Activated T-helper 1 cell treated with Interleukin-2 at 50 U/mL for 16 hours (primary cell): ENCODE measurements around the gene ACAD8.

Experiments used
- DNase-seq: peaks from one replicate; pipeline ENCODE4 v3.0.0-alpha.2; 2020; ENCODE audit warnings: low read depth

ACAD8 gene

DNA sequence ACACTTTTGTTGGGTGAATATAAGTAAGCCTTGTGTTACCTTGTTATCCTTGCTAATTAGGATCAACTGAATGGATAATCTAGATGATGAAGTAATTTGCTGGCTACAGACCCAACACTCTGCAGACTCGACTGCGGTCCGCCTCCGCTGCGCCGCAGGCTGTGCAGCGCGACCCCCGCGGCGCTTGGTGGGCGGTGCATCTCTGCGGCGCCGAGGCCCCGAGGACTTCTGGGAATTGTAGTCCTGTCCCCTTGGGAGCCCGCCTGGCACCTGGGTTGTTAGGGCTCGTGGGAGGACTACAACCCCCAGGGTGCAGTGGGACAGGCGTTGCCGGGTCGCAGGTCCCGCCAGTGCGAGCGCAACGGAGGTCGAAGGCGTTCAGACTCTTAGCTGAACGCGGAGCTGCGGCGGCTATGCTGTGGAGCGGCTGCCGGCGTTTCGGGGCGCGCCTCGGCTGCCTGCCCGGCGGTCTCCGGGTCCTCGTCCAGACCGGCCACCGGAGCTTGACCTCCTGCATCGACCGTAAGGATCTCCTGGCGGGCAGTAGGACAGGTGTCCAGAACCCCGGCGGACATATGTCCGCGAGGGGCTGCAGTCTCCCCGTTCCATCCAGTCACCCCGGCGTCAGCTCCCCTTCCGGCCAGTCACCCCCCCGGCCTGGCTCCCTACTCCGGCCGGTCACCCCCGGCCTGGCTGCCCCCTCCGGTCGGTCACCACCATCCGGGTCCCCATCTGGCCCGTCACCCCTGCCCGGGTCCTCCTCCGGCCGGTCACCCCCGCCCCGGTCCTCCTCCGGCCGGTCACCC is at the start of gene ACAD8, which contains the start of gene THYN1:
Gene ACAD8 (plus strand): TSS at position 381 of the 806 bp plus-strand sequence. CDS start 33 bp downstream, at position 414.
Gene THYN1 (minus strand): TSS at position 165 of the 806 bp plus-strand sequence. CDS start 470 bp downstream, outside the sequence.
- DNase-seq: peak; percentile 92

DNA sequence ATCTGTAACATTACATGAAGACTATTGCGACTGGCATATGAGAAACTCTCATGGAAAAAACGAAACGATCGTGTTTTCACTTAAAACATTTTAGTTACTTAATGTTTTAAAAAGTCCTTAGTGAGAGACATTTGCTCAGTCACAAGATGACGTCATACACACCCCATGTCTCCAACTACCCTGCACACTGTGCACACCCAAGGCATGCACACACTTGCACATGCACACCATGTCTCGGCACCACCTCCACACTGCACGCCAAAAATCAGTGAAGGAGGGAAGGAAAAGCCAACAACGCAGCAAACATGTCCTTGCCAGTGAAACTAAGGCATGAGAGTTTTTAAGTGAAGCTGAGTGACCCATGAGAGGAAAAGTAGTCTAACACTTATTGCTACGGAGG is 47.6 kb upstream of the ACAD8 start:
- DNase-seq: no peak

DNA sequence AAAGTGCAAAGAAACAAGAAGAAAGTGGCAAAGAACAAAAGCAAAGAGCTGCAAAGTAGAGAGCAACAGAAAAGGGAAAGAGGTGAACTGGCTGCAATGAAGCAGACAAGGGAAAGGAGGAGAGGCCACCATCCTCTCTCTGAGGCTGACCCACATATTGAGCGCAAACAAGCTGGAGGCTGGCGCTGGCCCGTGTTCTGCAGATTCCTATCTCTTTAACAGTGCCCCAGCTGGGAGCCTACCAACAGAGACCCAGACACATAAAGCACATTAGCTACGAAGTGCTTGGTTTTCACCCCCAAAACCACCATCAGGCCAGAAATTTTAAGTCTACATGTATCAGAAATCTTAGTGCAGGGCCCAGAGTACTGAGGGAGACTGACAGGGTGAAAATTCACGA is 47.2 kb upstream of the ACAD8 start:
- DNase-seq: no peak

DNA sequence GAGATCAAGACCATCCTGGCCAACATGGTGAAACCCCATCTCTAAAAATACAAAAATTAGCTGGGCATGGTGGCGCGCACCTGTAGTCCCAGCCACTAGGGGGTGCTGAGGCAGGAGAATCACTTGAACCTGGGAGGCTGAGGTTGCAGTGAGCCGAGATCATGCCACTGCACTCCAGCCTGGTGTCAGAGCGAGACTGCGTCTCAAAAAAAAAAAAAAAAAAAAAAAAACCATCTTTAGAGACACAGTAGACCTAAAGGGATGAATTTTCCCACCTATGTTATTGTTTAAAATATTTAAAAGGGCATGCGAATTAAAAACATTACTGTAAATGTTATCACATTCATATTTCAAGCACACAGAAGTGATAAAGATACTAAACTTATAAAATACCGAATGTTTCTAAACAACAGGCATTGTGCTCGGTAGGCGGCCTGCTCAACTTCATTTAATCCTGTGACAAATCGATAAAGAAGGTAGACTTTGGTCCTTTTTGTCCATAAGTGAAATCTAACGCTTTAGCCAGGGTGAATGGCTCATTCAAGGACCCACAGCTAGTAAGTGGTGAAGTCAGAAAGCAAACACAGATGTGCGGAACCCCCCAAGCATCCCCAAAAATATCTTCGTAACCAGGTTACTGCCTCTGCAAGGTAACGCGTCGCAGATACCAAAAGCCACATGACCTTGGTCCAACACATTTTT is 45.7 kb upstream of the ACAD8 start:
- peak; percentile 47 for DNase-seq

DNA sequence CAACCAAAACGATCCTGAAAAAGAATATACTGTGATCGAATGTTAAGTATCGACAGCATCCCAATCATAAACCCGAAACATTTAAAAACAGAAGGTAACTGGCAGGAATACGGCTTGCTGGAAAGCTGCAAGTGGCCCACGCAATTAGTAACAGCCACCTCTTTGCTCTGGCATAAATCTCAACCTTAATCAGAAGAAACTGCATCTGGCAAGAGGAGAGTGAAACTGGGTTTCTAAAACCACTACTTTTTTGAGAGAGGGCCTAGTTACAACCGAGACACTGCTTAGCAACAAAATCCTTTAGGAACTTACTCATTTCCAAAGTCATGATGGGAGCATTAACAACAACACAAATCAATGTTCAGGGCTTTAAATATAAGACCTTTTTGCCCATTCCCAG is 37.5 kb upstream of the ACAD8 start:
- no peak for DNase-seq

DNA sequence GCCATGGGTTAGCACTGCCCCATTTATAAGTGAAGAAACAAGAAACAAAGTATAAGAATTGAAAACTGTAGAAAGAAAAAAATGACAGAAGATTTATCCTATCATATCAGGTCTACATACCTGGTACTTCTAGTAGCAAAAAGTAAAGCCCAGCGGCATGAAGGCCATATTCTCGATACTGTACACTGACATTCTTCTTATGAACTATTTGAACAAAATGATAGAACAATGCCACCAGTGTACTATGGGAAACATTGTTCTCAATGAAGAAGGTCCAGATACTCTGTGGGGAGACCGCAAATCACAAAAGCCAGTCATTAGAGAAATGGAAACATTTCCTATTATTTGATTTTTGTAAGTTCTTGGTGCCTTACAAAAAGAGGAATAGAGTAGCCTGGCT is 36.6 kb upstream of the ACAD8 start:
- no peak for DNase-seq

DNA sequence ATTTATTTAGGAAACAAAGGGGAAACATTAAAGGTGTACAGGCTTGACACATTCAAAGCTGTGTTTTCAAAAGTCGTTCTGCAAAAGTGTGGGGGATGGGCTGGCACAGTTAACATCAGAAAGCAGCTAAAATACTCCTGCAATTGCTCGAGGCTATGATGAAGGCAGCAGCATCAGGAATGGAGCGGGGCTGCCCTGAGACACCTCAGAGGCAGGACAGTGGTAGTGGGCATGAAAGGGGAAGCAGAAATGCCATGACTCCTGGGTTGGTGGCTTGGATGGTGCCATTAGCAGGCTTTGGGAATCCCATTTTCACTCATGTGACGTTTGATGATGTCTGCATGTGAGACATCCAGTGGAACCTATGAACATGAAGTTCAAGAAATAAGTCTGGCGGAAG is 30.2 kb upstream of the ACAD8 start:
- no peak for DNase-seq

DNA sequence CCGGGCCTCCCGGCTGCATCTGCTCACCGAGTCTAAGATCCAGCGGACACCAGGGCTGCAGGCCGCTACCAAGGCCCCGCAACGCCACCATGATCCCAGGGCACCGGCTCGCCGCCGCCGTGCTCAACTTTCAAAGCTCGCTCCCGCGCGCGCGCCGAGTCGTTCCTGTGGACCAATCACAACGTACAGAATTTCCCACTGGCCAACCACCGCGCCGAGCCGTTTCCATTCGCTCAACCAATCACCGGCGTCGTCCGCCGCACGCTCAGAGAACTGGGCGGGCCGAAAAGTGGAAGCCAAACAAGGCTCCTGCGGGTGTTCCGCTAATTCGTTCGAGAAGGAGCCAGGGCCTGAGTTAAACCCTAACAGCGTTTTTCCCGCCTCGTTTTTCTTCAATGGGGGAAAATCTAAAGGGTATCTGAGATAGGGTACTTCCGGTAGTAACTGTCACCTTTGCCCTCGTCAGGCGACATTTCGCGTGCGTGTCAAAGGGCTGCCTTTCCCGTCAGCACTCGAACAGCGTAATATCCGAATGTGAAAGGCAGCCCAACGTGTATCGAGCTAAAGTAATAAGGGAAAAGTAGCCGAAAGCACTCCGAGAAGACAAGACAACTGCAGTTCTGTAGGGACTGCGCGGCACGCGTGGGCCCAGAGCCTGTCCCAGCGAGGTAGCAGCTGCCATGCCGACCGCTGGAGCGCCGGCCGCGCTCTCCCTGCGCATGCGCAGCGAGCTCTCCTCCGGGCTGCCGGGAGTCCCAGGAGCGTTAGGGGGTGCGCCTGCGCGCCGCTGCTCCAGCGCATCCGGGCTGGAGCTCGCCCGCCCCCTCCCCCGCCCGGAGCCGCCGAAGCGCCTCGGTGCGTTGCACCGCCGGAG is 29.3 kb upstream of the ACAD8 start, which contains the start of the genes NCAPD3 and VPS26B:
Gene NCAPD3 (minus strand): TSS at position 132 of the 874 bp plus-strand sequence. CDS start 41 bp downstream, at position 91.
Gene VPS26B (plus strand): TSS at position 836 of the 874 bp plus-strand sequence. CDS start 452 bp downstream, outside the sequence.
- peak; percentile 89 for DNase-seq

DNA sequence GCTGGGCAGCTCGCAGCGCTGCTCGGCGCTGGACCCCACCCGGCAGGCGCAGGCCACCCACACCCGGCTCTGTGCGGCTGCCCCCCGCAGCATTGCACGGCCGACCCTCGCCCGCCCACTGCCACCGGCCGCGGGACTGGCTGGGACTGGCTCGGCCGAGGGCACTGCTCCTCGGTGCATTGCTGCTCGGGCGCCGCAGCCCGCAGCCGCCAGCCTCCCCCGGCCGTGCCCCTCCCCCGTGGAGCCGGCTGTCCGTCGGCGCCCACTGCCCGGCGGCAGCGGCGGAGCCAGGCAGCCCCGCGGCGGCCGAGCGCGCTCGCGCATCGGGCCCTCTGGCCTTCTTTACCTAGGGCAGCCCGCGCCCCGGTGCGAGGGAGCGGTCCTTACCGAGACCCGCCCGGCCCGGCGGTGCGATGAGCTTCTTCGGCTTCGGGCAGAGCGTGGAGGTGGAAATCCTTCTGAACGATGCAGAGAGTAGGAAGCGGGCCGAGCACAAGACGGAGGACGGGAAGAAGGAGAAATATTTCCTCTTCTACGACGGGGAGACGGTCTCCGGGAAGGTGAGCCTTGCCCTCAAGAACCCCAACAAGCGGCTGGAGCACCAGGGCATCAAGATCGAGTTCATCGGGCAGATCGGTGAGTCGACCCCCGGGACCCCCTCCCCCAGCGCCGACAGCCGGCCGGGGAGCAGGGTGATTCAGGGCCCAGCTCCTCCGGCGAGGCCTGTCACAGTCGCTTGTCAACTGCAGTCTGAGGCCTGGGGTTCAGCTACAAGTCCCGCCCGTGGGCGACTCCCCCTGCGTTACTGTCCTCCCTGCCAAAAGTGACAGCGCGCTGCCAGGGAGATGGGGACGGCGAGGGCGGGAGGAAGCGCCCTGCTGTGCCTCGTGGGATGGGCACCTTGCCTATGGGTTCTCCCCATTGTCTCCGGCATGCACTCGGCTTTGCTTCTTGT is 28.4 kb upstream of the ACAD8 start:
- DNase-seq: peak; percentile 32

DNA sequence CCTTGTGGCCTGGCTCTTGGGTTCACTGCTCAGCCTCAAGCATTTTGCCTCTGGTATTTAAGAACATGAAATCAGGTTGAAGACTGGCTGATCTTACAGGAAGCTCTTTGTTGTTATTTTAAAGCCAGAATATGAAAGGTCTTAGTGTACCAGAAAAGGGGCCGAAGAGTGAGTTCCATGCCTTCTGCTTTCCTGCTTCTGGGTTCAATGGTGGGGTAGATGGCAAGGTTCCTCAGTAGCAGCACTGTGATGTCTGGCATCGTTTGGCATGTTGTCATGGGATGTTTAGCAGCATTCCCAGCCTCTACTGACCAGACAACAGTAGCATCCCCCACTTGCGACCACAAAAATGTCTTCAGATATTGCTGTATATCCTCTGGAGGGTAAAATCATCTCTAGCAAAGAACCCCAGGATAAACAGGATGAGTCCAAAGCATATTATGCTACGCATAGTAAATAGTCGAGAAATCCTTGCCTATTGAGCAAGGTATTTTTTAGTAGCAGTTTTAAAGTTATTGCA is 26.5 kb upstream of the ACAD8 start:
- DNase-seq: no peak

DNA sequence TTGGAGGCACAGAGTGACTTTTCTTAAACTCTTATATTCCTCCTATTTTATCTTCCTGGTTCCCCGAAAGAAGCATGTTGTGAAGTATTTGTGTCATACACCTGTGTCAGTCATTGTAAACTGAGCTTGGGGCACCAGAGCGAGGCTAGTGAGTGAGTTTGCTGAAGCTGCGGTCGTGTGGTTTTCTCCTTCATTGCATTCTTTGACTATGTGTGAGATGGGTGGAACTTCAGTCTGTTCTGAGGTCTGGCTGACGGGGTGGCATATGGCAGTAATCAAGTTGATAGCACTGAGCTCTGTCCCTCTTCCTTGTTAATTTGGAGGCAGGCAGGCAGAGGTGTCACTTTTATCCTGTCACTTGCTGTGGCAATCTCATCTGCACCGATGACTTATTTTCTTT is 24.7 kb upstream of the ACAD8 start:
- DNase-seq: no peak

DNA sequence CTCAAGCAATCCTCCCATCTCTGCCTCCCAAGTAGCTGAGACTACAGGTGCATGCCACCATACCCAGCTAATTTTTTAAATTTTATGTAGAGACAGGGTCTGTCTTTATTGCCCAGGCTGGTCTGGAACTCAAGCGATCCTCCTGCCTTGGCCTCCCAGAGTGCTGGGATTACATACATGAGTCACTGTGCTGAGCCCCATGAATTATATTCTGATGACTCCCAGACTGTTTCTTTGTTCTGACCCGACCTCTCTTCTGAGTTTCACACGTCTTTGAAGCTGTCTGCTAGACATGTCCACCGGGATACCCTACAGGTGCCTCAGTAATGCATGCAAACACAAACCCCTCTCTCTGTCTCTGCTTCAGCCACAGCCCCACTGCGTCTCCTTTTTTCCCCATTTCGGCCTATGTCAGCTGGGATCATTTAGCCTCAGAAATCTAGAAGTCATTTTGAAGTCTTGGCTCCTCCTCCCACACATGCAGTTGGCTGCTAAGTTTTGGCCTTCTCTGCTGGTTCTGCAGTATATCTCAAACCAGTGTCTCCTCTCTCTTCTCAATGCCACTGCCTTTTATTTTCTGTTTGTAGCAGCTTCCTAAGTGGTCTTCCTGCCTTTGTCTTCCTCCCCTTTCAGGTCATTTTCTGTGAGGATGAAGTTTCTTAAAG is 24.1 kb upstream of the ACAD8 start:
- DNase-seq: no peak

DNA sequence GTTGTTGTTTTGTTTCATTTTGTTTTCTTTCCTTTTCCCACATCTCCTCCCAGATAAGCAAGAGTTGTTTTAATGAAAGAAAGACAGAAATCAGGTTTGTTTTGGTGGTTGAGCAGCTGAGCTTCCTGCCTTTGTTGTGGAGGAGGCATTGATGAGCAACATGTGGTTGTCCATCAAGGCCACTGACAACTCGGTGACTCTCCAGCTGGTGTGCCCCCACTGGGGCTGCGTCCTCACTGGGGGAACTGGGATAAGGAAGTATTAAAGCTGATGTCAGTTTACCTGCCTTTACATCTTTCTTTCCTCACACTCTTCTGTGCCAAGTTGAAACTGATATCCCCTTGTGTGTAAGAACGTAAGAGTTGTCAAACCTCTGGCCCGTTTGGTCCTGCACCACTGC is 23.0 kb upstream of the ACAD8 start:
- DNase-seq: no peak

DNA sequence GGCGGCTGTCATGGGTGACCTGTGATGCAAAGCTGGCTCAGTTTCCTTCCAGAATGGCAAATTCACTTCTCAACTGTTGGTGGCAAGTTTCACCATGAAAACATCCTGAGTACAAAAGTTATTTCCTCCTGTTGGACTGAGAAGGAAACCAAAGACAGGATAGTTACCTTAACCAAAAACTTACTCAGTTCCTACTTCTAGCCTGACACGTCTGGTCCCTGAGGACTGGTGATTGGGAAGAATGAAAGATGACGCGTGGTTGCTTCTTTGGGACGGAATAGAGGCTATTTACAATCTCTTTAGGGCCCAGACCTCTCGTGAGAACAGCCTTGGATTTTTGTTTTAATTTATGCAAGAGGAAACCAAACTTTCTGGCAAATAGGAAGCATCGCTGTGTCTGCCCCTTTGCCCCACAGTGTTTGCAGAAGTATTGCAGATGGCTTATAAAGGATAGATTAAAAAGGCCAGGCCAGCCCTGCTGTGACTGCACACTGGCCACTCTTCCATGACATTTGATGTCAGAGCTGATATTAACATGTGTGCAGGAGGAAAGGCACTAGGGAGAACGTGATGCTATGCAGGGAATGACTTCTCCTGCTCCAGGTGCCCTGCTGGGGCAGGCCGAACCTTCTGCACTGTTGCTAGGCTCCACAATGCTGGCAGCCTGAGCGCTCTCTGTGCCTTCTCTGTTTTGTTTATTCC is 21.3 kb upstream of the ACAD8 start:
- no peak for DNase-seq

DNA sequence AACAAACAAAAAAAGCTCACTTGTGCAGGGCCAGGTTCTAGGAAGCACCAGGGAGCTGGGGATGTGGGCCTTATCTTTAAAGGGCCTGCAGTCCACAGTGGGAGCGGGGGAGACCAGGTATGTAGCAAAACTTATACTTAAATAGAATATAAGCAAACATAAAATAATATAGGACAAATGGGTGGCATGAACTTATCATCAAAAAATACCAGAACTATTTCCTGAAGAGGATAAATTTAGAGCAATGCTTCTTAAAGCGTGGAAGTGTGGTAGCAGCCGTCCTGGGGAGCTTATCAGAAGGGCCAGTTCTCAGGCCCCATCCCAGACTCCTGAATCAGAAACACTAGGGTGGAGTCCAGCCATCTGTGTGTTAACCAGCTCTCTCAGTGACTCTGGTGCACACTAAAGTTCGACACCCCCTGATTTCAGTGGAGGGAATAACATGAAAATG is 19.6 kb upstream of the ACAD8 start:
- DNase-seq: no peak

DNA sequence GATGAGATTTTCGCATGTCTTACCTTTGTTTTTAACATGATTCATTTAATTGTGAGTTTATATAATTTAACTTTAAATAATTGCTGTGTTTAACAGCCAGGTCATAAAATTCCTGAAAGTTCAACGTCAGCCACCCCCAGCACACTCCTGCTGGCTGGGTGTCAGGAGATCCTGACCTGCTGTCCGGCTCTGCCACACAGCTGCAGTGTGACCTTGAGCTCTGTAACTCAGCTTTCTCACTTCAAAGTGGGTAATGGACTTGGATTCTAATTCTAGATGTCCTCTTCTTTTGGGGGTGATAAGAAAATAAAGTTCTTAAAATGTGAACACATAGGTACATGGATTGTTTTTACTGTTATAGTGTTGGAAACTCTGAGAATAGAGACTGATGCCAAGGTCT is 18.0 kb upstream of the ACAD8 start:
- no peak for DNase-seq

DNA sequence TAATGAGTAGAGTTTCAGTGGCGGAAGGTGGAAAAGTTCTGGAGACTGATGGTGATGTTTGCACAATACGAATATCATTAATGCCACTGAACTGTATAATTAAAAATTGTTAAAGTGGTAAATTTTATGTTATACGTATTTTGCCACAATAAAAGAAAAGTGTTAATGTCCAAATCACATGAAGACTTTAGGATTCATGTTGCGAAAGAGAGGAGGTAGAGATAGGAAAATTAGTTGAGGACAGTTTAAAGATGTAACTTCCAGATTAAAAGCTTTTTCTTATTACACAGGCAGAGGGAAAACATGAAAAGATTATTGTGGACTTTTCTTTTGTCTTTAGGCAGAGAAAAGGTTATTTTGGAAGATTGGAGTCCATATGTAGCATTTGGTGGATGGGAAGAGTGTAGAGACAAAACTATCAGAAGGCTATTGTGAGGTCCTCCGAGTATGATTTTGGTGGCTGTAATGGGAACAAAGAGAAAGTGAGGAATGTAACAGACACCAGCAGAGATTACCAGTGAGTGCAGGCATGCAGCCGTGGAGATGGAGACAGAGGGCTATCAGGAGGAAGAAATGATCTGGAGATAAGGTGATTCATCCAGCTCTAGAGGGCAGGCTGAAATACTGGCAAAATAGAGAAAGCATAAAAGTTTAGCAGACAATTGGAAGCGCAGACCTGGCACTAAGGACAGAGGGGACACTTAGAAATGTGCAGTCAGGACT is 16.4 kb upstream of the ACAD8 start:
- no peak for DNase-seq

DNA sequence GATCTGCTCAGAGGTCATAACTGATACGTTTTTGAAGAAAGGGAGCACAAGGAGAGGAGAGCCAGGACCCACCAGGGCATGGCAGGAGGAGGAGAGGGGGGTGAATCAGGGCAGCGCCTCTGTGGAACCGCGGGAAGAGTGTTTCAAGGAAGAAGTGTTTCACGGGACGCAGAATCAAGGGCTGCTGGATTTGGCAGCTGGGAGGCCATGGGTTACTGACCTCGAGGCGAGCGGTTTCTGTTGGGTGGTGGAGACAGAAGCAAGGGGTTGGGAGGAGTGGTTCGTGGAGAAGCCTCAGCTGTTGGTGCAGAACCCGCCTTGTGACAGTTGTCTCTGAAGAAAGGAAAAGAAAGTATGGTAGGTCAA is 15.8 kb upstream of the ACAD8 start:
- DNase-seq: no peak

DNA sequence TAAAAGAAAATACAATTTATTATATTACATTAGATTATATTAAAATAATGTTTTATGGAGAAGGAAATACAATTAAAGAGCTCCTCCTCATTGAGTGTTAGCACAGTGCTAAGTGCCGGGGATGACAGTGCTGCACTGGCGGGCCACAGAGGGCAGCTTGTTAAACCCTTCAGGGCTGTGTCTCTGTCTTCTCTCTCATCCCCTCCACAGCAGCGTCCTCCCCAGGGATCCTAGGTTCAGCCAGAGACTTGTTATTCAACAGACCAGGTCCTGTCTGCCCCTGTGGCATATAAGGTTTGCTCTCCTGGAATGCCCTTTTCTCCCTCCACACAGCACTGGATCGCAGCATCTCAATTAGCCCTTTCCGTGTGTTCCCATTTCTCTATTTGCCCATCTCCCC is 14.4 kb upstream of the ACAD8 start:
- DNase-seq: no peak
